BJ (cell line): Measurements from ENCODE around the gene PRKCA. TPM values are rescaled to one million over a fixed set of nuclear protein-coding genes. Genes with fewer than 3 reads are reported as not detected.

Source experiments
- CTCF ChIA-PET: fragments of 350-600 bp; formaldehyde crosslinking; extraction: SDS; loops from one replicate; lab custom pipeline; 2021; ENCODE audit warnings: antibody characterized with exemption, inconsistent platforms; lab: Yijun Ruan, JAX
- POLR2A ChIA-PET: fragments of 300-600 bp; sonication (Branson Sonifier 250); formaldehyde crosslinking; extraction: SDS; loops from one replicate; lab custom pipeline; 2021; ENCODE audit warnings: antibody characterized with exemption; lab: Charles Lee
- DNase-seq: peaks from one replicate; pipeline ENCODE4 v3.0.0-alpha.2; 2011; ENCODE audit warnings: low read depth
- H3K27me3 ChIP-seq: 2 replicates; pipeline ENCODE4 v1.6.0; 2011; ENCODE audit warnings: low read length; ENCODE audit not compliant: control insufficient read depth, insufficient read depth
- H3K36me3 ChIP-seq: 2 replicates; pipeline ENCODE4 v1.5.1; 2011; ENCODE audit warnings: low read length; ENCODE audit not compliant: control insufficient read depth, insufficient read depth
- H3K4me3 ChIP-seq: 2 replicates; pipeline ENCODE4 v1.5.1; 2011; ENCODE audit warnings: low read depth, mild to moderate bottlenecking, control low read depth, low read length
- CTCF ChIP-seq: IDR thresholded peaks from 2 replicates; pipeline ENCODE4 v1.5.1; 2011; ENCODE audit warnings: low read depth, mild to moderate bottlenecking, control low read depth, inconsistent platforms, low read length, moderate library complexity; ENCODE audit not compliant: insufficient read depth
- polyA plus RNA-seq: library from polyadenylated mRNA; depleted of rRNA; stranded (reverse); fragments of >200 nt; gene quantifications from 2 replicates; pipeline ENCODE4 v1.2.3, GENCODE V29; 2011

The PRKCA gene
- polyA plus RNA-seq, 1 experiment, result 38.7 TPM

- no peak for DNase-seq
- no peak for TF ChIP-seq CTCF
- CTCF ChIA-PET, result no interaction called here
- no peaks in the 10 kb centered on the region for H3K27me3 ChIP-seq
- no peak overlapping the region for H3K4me3 ChIP-seq
- peaks cover 9% of the 10 kb centered on the region for H3K36me3 ChIP-seq
- POLR2A ChIA-PET, result no interaction called here
Observed at GRCh38 chr17:66755101-66755943, 452.9 kb downstream of the PRKCA start.

GRCh38 chr17:66755944-66756290 lies 453.5 kb downstream of the PRKCA start:
- DNase-seq, result no peak
- H3K4me3 ChIP-seq, result no peak overlapping the region
- peaks cover 9% of the 10 kb centered on the region for H3K36me3 ChIP-seq
- TF ChIP-seq CTCF, result no peak
- CTCF ChIA-PET, result no interaction called here
- no peaks in the 10 kb centered on the region for H3K27me3 ChIP-seq
- POLR2A ChIA-PET, result no interaction called here

- Histone ChIP-seq H3K36me3 (peaks cover 2% of the 10 kb centered on the region; the same call in 1 of the 2 replicates), H3K4me3 (no peak overlapping the region), H3K27me3 (no peaks in the 10 kb centered on the region)
- TF ChIP-seq CTCF, result no peak
- no peak for DNase-seq
- CTCF ChIA-PET, result no interaction called here
- POLR2A ChIA-PET, result no interaction called here
Observed at GRCh38 chr17:66760324-66760723, 457.9 kb downstream of the PRKCA start.

GRCh38 chr17:66762276-66762675 lies 459.9 kb downstream of the PRKCA start:
- H3K36me3 ChIP-seq, result peaks cover 2% of the 10 kb centered on the region; the same call in 1 of the 2 replicates
- no peaks in the 10 kb centered on the region for H3K27me3 ChIP-seq
- H3K4me3 ChIP-seq, result no peak overlapping the region
- ChIA-PET CTCF (no interaction called here), POLR2A (no interaction called here)
- TF ChIP-seq CTCF, result no peak
- no peak for DNase-seq

GRCh38 chr17:66763056-66763455 lies 460.6 kb downstream of the PRKCA start:
- H3K27me3 ChIP-seq, result no peaks in the 10 kb centered on the region
- DNase-seq, result no peak
- H3K4me3 ChIP-seq, result no peak overlapping the region
- POLR2A ChIA-PET, result no interaction called here
- TF ChIP-seq CTCF, result no peak
- CTCF ChIA-PET, result interaction anchor here (1.2 kb wide), 1 partner anchor 21 kb away, joined by 4 read pairs; no protein-coding TSS in a partner anchor
- H3K36me3 ChIP-seq, result peaks cover 2% of the 10 kb centered on the region; the same call in 1 of the 2 replicates
